Transverse colon (tissue), 4 donors: ENCODE measurements around the gene PARM1. TPM values are rescaled to one million over a fixed set of nuclear protein-coding genes. Genes with fewer than 3 reads are reported as not detected.

Experiments
- DNase-seq: peaks from one replicate; pipeline ENCODE4 v3.0.0-alpha.2; 2019
- H3K27ac ChIP-seq, 4 donors: fragments of 200-600 bp; sonication (generic); 2 replicates each; pipeline ENCODE4 v1.5.1; 2016 to 2018; ENCODE audit warnings: inconsistent platforms in 4 of 4
- H3K27me3 ChIP-seq: fragments of 200-600 bp; sonication (generic); 2 replicates; pipeline ENCODE4 v1.5.1; 2017; ENCODE audit warnings: inconsistent platforms
- H3K36me3 ChIP-seq, 4 donors: fragments of 200-600 bp; sonication (generic); 2 replicates each; pipeline ENCODE4 v1.5.1; 2017 to 2019; ENCODE audit warnings: inconsistent platforms in 4 of 4
- H3K4me1 ChIP-seq, 4 donors: fragments of 200-600 bp; sonication (generic); 2 replicates each; pipeline ENCODE4 v1.5.1; 2017 to 2020; ENCODE audit warnings: inconsistent platforms in 4 of 4
- H3K4me3 ChIP-seq, 4 donors: fragments of 200-600 bp; sonication (generic); 1 replicate in 1 of 4; 2 replicates in 3 of 4; pipeline versions ENCODE4 v1.5.1 to v1.6.1; 2017 to 2019; ENCODE audit warnings: inconsistent platforms in 4 of 4
- H3K9me3 ChIP-seq, 2 donors: fragments of 200-600 bp; sonication (generic); 2 replicates each; pipeline ENCODE4 v1.5.1; 2017 to 2019; ENCODE audit warnings: inconsistent platforms in 2 of 2
- EP300 ChIP-seq: sonication (generic); formaldehyde crosslinking; IDR thresholded peaks from one replicate; pipeline ENCODE4 v1.6.1; 2017; ENCODE audit warnings: antibody characterized with exemption, low read depth
- POLR2A ChIP-seq: fragments of 450-650 bp; IDR thresholded peaks from one replicate; pipeline ENCODE4 v1.6.1; 2016; ENCODE audit warnings: antibody characterized with exemption, mild to moderate bottlenecking, moderate library complexity
- POLR2AphosphoS5 ChIP-seq, 3 donors: sonication (generic); formaldehyde crosslinking; IDR thresholded peaks; one replicate each; pipeline ENCODE4 v1.6.1; 2016; ENCODE audit warnings: antibody characterized with exemption in 3 of 3
- WGBS, 2 donors: methylation state at CpG; one replicate each; pipeline ENCODE4 v1.1.5; 2018; ENCODE audit warnings: low coverage in 1 of 2; 5-methylcytosine and 5-hydroxymethylcytosine counted together
- in situ Hi-C, 4 donors: fragments of 200-750 bp; cut with MboI; loops; one replicate each; pipeline versions ENCODE4 v1.15.0 to v1.15.1; 2017; ENCODE audit warnings: low sequenced_read_pairs in 3 of 4, low pct_ligation_motif_present in 1 of 4, low pct_unique_long_range_greater_than_20kb in 1 of 4
- intact Hi-C: fragments of 100-400 bp; cut with DNase I; formaldehyde crosslinking; loops from one replicate; pipeline ENCODE4 v1.15.1; 2023; ENCODE audit warnings: low total_unique reads
- total RNA-seq, 4 donors: library from RNA; depleted of rRNA; stranded (reverse); fragments of >200 nt; gene quantifications; one replicate each; pipeline ENCODE4 v1.1.0, GENCODE V29; 2016
- TF ChIP-seq, protein P1 (sequence below), 5 experiments: fragments of 200-600 bp in 3 of 5; fragments of 450-650 bp in 2 of 5; sonication (generic) in 3 of 5; IDR thresholded peaks; 1 replicate in 2 of 5; 2 replicates in 3 of 5; pipeline ENCODE4 v1.5.1; 2016 to 2017; ENCODE audit warnings: antibody characterized with exemption in 5 of 5, inconsistent platforms in 3 of 5, mild to moderate bottlenecking in 2 of 5, moderate library complexity in 1 of 5

PARM1 gene
- total RNA-seq, 4 donors from 2014 or later: 61.7 to 183 (median 120) TPM

DNA sequence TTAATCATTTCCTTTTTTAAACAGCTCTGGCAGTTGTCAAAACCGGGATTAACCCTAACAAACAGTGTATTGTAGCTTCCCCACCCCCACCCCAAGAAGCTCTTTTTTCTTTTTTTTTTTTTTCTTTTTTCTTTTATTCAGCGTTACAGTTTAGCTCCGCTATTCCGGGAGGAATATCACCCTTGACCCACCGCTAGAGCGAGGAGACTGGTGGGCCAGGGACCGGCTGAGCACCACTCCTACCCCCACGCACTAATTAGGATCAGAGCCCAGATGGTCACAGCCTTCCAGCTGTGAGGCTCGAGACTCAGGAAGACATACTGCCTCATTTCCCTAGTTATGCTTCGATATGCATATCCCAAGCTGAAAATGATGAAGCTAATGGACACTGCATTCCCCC is 2.0 kb downstream of the PARM1 start:
- Histone ChIP-seq H3K4me3 (peak overlapping the region in 3 of 4 donors; percentile 59 to 72 (median 69)), H3K4me1 (peaks cover 0 to 16% (median 8%) of the 10 kb centered on the region in 4 donors), H3K9me3 (no peaks in the 10 kb centered on the region), H3K27me3 (peaks cover 5% of the 10 kb centered on the region), H3K27ac (peak overlapping the region; percentile 85 to 92 (median 88)), H3K36me3 (no peaks in the 10 kb centered on the region)
- in situ Hi-C loops: loop anchor here in 2 of 4 donors (10.0 to 25.0 kb wide), 3 partner anchors 177 to 530 kb away; no protein-coding TSS in a partner anchor
- TF ChIP-seq, protein P1, sequence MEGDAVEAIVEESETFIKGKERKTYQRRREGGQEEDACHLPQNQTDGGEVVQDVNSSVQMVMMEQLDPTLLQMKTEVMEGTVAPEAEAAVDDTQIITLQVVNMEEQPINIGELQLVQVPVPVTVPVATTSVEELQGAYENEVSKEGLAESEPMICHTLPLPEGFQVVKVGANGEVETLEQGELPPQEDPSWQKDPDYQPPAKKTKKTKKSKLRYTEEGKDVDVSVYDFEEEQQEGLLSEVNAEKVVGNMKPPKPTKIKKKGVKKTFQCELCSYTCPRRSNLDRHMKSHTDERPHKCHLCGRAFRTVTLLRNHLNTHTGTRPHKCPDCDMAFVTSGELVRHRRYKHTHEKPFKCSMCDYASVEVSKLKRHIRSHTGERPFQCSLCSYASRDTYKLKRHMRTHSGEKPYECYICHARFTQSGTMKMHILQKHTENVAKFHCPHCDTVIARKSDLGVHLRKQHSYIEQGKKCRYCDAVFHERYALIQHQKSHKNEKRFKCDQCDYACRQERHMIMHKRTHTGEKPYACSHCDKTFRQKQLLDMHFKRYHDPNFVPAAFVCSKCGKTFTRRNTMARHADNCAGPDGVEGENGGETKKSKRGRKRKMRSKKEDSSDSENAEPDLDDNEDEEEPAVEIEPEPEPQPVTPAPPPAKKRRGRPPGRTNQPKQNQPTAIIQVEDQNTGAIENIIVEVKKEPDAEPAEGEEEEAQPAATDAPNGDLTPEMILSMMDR (IDR thresholded peaks at IDR 0.05): no peak
- TF ChIP-seq POLR2AphosphoS5 (IDR thresholded peaks at IDR 0.05) (no peak), POLR2A (no peak), EP300 (no peak)
- DNase-seq: no peak
- intact Hi-C loops: no loop called here
- WGBS, 2 donors: 0 to 30% methylated on average over 1 to 10 of the region's 10 CpGs

DNA sequence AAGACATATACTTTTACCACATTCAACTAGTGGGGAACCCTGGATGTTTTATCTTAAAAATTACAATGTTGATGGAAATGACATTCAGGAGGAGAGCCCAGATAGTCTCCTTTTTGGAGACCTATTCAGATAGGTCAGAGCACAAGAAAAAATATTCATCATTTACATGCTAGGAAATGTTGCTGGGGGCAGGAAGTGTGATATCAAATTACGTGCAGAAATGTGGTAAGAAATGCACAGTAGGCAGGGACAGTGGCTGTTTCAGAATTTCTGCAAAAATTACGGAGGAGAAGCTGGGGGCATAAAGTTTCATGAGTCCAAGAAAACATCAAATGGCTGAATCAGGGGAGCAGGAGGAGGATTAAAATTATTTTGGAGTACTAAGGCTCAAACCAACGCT is 8.2 kb downstream of the PARM1 start:
- no peaks in the 10 kb centered on the region for H3K9me3 ChIP-seq
- no peaks in the 10 kb centered on the region for H3K27me3 ChIP-seq
- no peaks in the 10 kb centered on the region for H3K36me3 ChIP-seq
- WGBS, 2 donors: 55% methylated on average over 3 of the region's 3 CpGs
- DNase-seq: no peak
- no peak overlapping the region for H3K4me3 ChIP-seq
- peaks cover 0 to 22% (median 2%) of the 10 kb centered on the region in 4 donors for H3K4me1 ChIP-seq
- intact Hi-C loops (no loop called here), in situ Hi-C loops (loop anchor here in 1 of 4 donors (25.0 kb wide), 1 partner anchor 171 kb away; no protein-coding TSS in a partner anchor)
- H3K27ac ChIP-seq: no peak overlapping the region
- no peak for TF ChIP-seq POLR2A
- no peak for TF ChIP-seq POLR2AphosphoS5 (IDR thresholded peaks at IDR 0.05)
- no peak for TF ChIP-seq EP300
- TF ChIP-seq, protein P1 (IDR thresholded peaks at IDR 0.05): no peak

DNA sequence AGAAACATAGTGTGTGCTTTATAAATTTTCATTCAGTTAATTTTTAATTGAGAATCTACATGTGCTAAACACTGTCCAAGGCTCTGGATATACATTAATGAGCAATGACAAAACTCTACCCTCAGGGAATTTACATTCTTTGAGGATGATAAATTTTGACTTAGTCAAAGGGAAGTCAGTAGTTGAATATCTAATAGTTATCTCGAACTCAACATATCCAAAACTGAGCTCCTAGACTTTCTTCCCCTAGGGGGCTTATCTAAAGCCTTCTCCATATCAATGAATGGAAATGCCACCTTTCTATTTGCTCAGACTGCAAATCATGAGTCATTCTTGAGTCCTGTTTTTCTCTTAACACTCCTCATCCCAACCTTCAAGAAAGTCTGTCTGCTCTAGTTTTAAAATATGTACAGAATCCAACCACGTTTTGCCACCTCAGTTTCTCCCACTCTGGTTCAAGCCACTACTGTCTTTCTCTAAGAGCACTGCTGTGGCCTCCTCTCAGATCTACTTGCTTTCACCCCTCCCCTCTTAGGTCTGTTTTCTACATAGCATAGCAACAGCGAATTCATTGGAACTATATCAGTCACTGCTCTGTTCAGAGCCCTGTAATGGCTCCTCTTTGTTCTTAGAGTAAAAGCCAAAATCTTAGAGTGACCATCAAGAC is 9.5 kb downstream of the PARM1 start:
- TF ChIP-seq POLR2AphosphoS5 (IDR thresholded peaks at IDR 0.05) (no peak), EP300 (no peak), POLR2A (no peak)
- TF ChIP-seq, protein P1 (IDR thresholded peaks at IDR 0.05): no peak
- in situ Hi-C loops (loop anchor here in 1 of 4 donors (25.0 kb wide), 1 partner anchor 170 kb away; no protein-coding TSS in a partner anchor), intact Hi-C loops (no loop called here)
- peaks cover 0 to 34% (median 7%) of the 10 kb centered on the region in 4 donors for H3K4me1 ChIP-seq
- H3K4me3 ChIP-seq: no peak overlapping the region
- H3K36me3 ChIP-seq: no peaks in the 10 kb centered on the region
- no peaks in the 10 kb centered on the region for H3K9me3 ChIP-seq
- H3K27ac ChIP-seq: no peak overlapping the region
- 74 to 82% methylated on average over 3 of the region's 3 CpGs for WGBS, 2 donors
- no peak for DNase-seq
- no peaks in the 10 kb centered on the region for H3K27me3 ChIP-seq

DNA sequence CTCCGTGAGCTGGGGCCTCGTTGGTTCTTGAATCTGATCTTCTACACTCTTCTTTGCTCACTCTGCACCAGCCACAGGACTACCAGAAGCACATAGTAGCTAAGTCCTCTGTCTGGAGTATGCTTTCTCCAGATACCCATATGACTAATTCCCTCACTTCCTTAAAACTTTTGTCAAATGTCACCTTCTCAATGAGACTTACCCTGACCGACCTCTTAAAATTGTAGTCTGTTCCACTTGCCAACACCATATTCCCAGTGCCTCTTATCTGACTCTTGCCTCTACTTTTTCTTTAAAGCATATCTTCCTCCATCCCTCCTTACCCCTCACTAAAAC is 10.0 kb downstream of the PARM1 start:
- H3K27me3 ChIP-seq: no peaks in the 10 kb centered on the region
- H3K4me3 ChIP-seq: no peak overlapping the region
- H3K27ac ChIP-seq: no peak overlapping the region
- DNase-seq: no peak
- in situ Hi-C loops: loop anchor here in 1 of 4 donors (25.0 kb wide), 1 partner anchor 169 kb away; no protein-coding TSS in a partner anchor
- no peaks in the 10 kb centered on the region for H3K36me3 ChIP-seq
- intact Hi-C loops: no loop called here
- 91 to 100% methylated on average over 2 to 3 of the region's 3 CpGs for WGBS, 2 donors
- TF ChIP-seq, protein P1 (IDR thresholded peaks at IDR 0.05): no peak
- TF ChIP-seq POLR2A: no peak
- no peak for TF ChIP-seq EP300
- peaks cover 0 to 39% (median 9%) of the 10 kb centered on the region in 4 donors for H3K4me1 ChIP-seq
- no peaks in the 10 kb centered on the region for H3K9me3 ChIP-seq
